Astrocyte (in vitro differentiated cells and primary cell): ENCODE measurements around the gene FBP2.

Source experiments
- CTCF ChIP-seq: IDR thresholded peaks from 2 replicates; pipeline ENCODE4 v1.5.1; 2011; ENCODE audit warnings: low read depth, mild to moderate bottlenecking, inconsistent platforms, low read length, moderate library complexity; ENCODE audit not compliant: insufficient read depth
- EZH2 ChIP-seq: IDR thresholded peaks from 2 replicates; pipeline ENCODE4 v1.6.1; 2012; ENCODE audit warnings: mild to moderate bottlenecking, low read length, inconsistent platforms; ENCODE audit not compliant: insufficient read depth

GRCh38 chr9:94639999-94640376 is 46.4 kb upstream of the FBP2 start:
- no peak for TF ChIP-seq CTCF
- TF ChIP-seq EZH2: no peak
